Astrocyte (in vitro differentiated cells and primary cell): Measurements from ENCODE around the gene DDOST. TPM values are rescaled to one million over a fixed set of nuclear protein-coding genes. Genes with fewer than 3 reads are reported as not detected.

ENCODE experiments used
- DNase-seq: peaks from one replicate; pipeline ENCODE4 v3.0.0-alpha.2; 2010; ENCODE audit warnings: low read depth
- FAIRE-seq: peaks from 2 replicates; lab custom pipeline; 2011; peaks lifted over from hg19 to GRCh38; lab: Jason Lieb, UNC
- H2AFZ ChIP-seq: 2 replicates; pipeline ENCODE4 v1.6.0; 2012; ENCODE audit warnings: low read depth, low read length, inconsistent platforms
- H3K27ac ChIP-seq: 2 replicates; pipeline ENCODE4 v1.5.1; 2011; ENCODE audit warnings: low read depth, low read length, inconsistent platforms
- H3K27me3 ChIP-seq: 2 replicates; pipeline ENCODE4 v1.6.0; 2011; ENCODE audit warnings: low read length, inconsistent platforms; ENCODE audit not compliant: insufficient read depth
- H3K36me3 ChIP-seq: 2 replicates; pipeline ENCODE4 v1.5.1; 2011; ENCODE audit warnings: low read length, inconsistent platforms; ENCODE audit not compliant: insufficient read depth
- H3K4me1 ChIP-seq: 2 replicates; pipeline ENCODE4 v1.5.1; 2011; ENCODE audit warnings: low read length, inconsistent platforms; ENCODE audit not compliant: insufficient read depth
- H3K4me2 ChIP-seq: 2 replicates; pipeline ENCODE4 v1.6.0; 2012; ENCODE audit warnings: low read length, inconsistent platforms
- H3K4me3 ChIP-seq: 2 replicates; pipeline ENCODE4 v1.5.1; 2011; ENCODE audit warnings: low read depth, mild to moderate bottlenecking, low read length, inconsistent platforms; ENCODE audit not compliant: insufficient read depth
- H3K79me2 ChIP-seq: 2 replicates; pipeline ENCODE4 v1.6.0; 2012; ENCODE audit warnings: mild to moderate bottlenecking, low read length, inconsistent platforms; ENCODE audit not compliant: insufficient read depth
- H3K9ac ChIP-seq: 2 replicates; pipeline ENCODE4 v1.6.0; 2012; ENCODE audit warnings: mild to moderate bottlenecking, low read length, inconsistent platforms
- H3K9me3 ChIP-seq: 2 replicates; pipeline ENCODE4 v1.5.1; 2012; ENCODE audit warnings: low read depth, mild to moderate bottlenecking, low read length, inconsistent platforms; ENCODE audit not compliant: insufficient read depth
- H4K20me1 ChIP-seq: 2 replicates; pipeline ENCODE4 v1.6.0; 2012; ENCODE audit warnings: low read length, inconsistent platforms; ENCODE audit not compliant: insufficient read depth
- H3K27ac Mint-ChIP-seq: one replicate; pipeline ENCODE4 v1.8.0; 2021; ENCODE audit warnings: mild to moderate bottlenecking, mixed read lengths; ENCODE audit not compliant: unreplicated experiment
- H3K27me3 Mint-ChIP-seq: one replicate; pipeline ENCODE4 v1.8.0; 2021; ENCODE audit warnings: low read depth, mixed read lengths; ENCODE audit not compliant: unreplicated experiment
- H3K36me3 Mint-ChIP-seq: one replicate; pipeline ENCODE4 v1.8.0; 2021; ENCODE audit warnings: low read depth, mixed read lengths; ENCODE audit not compliant: unreplicated experiment
- H3K4me1 Mint-ChIP-seq: one replicate; pipeline ENCODE4 v1.8.0; 2021; ENCODE audit warnings: low read depth, mixed read lengths; ENCODE audit not compliant: unreplicated experiment
- H3K4me3 Mint-ChIP-seq: one replicate; pipeline ENCODE4 v1.8.0; 2021; ENCODE audit warnings: mild to moderate bottlenecking, moderate library complexity, mixed read lengths; ENCODE audit not compliant: unreplicated experiment
- H3K9me3 Mint-ChIP-seq: one replicate; pipeline ENCODE4 v1.8.0; 2021; ENCODE audit warnings: mild to moderate bottlenecking, mixed read lengths; ENCODE audit not compliant: unreplicated experiment
- EZH2 ChIP-seq: IDR thresholded peaks from 2 replicates; pipeline ENCODE4 v1.6.1; 2012; ENCODE audit warnings: mild to moderate bottlenecking, low read length, inconsistent platforms; ENCODE audit not compliant: insufficient read depth
- total RNA-seq: library from RNA; stranded (reverse); gene quantifications from 2 replicates; pipeline ENCODE4 v1.2.1, GENCODE V29; 2021
- TF ChIP-seq, protein P1 (sequence below): IDR thresholded peaks from 2 replicates; pipeline ENCODE4 v1.5.1; 2011; ENCODE audit warnings: low read depth, mild to moderate bottlenecking, inconsistent platforms, low read length, moderate library complexity; ENCODE audit not compliant: insufficient read depth

DDOST gene
- total RNA-seq, 1 donor from 2014 or later: 327 TPM

DNA sequence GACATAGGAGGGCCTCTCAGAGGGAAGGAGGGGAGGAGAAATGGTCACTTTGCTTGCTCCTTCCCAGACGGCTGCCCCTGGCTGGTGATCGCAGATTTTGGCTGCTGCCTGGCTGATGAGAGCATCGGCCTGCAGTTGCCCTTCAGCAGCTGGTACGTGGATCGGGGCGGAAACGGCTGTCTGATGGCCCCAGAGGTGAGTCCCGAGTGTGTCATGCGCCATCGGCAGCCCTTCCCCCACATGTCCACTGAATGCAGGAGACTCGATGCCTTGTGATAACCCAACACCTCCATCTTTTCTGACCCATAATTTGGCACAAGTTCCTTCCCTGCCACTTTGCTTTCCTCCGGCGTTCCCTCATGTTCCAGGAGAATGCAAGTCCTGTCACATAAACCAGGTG is 12.7 kb downstream of the DDOST start:
- DNase-seq (no peak), FAIRE-seq (no peak)
- H3K9me3 ChIP-seq: no peaks in the 10 kb centered on the region
- no peak overlapping the region for H3K4me2 ChIP-seq
- Mint-ChIP-seq H3K9me3 (no peaks in the 10 kb centered on the region), H3K4me1 (no peaks in the 10 kb centered on the region), H3K27ac (no peak overlapping the region), H3K36me3 (peaks cover 24% of the 10 kb centered on the region), H3K4me3 (no peak overlapping the region), H3K27me3 (no peaks in the 10 kb centered on the region)
- no peaks in the 10 kb centered on the region for H3K27me3 ChIP-seq
- no peak overlapping the region for H3K4me3 ChIP-seq
- no peak for TF ChIP-seq EZH2
- H4K20me1 ChIP-seq: peaks cover 7% of the 10 kb centered on the region
- no peak overlapping the region for H2AFZ ChIP-seq
- H3K79me2 ChIP-seq: no peaks in the 10 kb centered on the region
- H3K4me1 ChIP-seq: no peaks in the 10 kb centered on the region
- H3K27ac ChIP-seq: no peak overlapping the region
- H3K9ac ChIP-seq: no peak overlapping the region
- peaks cover 38% of the 10 kb centered on the region for H3K36me3 ChIP-seq

DNA sequence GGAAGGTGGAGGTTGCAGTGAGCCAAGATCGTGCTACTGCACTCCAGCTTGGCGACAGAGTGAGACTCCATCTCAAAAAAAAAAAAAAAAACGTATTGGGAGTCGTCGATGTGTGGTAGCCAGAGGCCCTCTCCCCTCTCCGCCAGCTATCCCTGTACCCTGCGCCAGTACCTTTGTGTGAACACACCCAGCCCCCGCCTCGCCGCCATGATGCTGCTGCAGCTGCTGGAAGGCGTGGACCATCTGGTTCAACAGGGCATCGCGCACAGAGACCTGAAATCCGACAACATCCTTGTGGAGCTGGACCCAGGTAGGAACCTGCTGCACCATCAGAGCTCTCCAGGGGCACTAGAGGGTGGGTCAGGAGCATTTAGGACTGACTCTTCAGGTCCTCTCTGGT is 15.8 kb downstream of the DDOST start:
- Mint-ChIP-seq H3K4me3 (no peak overlapping the region), H3K27ac (no peak overlapping the region), H3K36me3 (peaks cover 14% of the 10 kb centered on the region), H3K27me3 (no peaks in the 10 kb centered on the region), H3K4me1 (no peaks in the 10 kb centered on the region), H3K9me3 (no peaks in the 10 kb centered on the region)
- Histone ChIP-seq H3K4me3 (no peak overlapping the region), H3K27me3 (no peaks in the 10 kb centered on the region), H3K27ac (no peak overlapping the region), H3K9ac (no peak overlapping the region), H3K9me3 (no peaks in the 10 kb centered on the region), H4K20me1 (peaks cover 4% of the 10 kb centered on the region), H3K4me1 (no peaks in the 10 kb centered on the region), H3K36me3 (peaks cover 14% of the 10 kb centered on the region), H3K4me2 (no peak overlapping the region), H2AFZ (no peak overlapping the region), H3K79me2 (no peaks in the 10 kb centered on the region)
- TF ChIP-seq, protein P1, sequence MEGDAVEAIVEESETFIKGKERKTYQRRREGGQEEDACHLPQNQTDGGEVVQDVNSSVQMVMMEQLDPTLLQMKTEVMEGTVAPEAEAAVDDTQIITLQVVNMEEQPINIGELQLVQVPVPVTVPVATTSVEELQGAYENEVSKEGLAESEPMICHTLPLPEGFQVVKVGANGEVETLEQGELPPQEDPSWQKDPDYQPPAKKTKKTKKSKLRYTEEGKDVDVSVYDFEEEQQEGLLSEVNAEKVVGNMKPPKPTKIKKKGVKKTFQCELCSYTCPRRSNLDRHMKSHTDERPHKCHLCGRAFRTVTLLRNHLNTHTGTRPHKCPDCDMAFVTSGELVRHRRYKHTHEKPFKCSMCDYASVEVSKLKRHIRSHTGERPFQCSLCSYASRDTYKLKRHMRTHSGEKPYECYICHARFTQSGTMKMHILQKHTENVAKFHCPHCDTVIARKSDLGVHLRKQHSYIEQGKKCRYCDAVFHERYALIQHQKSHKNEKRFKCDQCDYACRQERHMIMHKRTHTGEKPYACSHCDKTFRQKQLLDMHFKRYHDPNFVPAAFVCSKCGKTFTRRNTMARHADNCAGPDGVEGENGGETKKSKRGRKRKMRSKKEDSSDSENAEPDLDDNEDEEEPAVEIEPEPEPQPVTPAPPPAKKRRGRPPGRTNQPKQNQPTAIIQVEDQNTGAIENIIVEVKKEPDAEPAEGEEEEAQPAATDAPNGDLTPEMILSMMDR: no peak
- TF ChIP-seq EZH2: no peak
- FAIRE-seq (no peak), DNase-seq (no peak)

GRCh38 chr1:20644416-20644815 is 16.8 kb downstream of the DDOST start:
- H4K20me1 ChIP-seq: peaks cover 4% of the 10 kb centered on the region
- H3K27me3 ChIP-seq: no peaks in the 10 kb centered on the region
- no peak overlapping the region for H3K27ac Mint-ChIP-seq
- no peaks in the 10 kb centered on the region for H3K4me1 Mint-ChIP-seq
- H3K4me3 Mint-ChIP-seq: no peak overlapping the region
- no peaks in the 10 kb centered on the region for H3K79me2 ChIP-seq
- peaks cover 8% of the 10 kb centered on the region for H3K36me3 ChIP-seq
- no peaks in the 10 kb centered on the region for H3K9me3 ChIP-seq
- no peak for FAIRE-seq
- H3K9me3 Mint-ChIP-seq: no peaks in the 10 kb centered on the region
- no peak for TF ChIP-seq EZH2
- TF ChIP-seq, protein P1: no peak
- H3K36me3 Mint-ChIP-seq: peaks cover 12% of the 10 kb centered on the region
- no peaks in the 10 kb centered on the region for H3K27me3 Mint-ChIP-seq
- no peak overlapping the region for H3K27ac ChIP-seq
- no peak overlapping the region for H3K4me3 ChIP-seq
- no peak overlapping the region for H2AFZ ChIP-seq
- H3K4me2 ChIP-seq: no peak overlapping the region
- H3K9ac ChIP-seq: no peak overlapping the region
- no peak for DNase-seq
- H3K4me1 ChIP-seq: no peaks in the 10 kb centered on the region
